NCI-H187 (cell line): ENCODE results near the gene LUZP2.
"Not testable (repeated sequence)": the region's sequence is repeated elsewhere in the genome, so short reads cannot be mapped to it uniquely, and the experiment has no call there.

Experiments used
- DNase-seq, 2 experiments: peaks; one replicate each; lab custom pipeline; 2025; lab: John Stamatoyannopoulos, UW

Gene LUZP2

GRCh38 chr11:24820541-24820940, 323.7 kb downstream of the LUZP2 start:
- no peak for DNase-seq

DNA sequence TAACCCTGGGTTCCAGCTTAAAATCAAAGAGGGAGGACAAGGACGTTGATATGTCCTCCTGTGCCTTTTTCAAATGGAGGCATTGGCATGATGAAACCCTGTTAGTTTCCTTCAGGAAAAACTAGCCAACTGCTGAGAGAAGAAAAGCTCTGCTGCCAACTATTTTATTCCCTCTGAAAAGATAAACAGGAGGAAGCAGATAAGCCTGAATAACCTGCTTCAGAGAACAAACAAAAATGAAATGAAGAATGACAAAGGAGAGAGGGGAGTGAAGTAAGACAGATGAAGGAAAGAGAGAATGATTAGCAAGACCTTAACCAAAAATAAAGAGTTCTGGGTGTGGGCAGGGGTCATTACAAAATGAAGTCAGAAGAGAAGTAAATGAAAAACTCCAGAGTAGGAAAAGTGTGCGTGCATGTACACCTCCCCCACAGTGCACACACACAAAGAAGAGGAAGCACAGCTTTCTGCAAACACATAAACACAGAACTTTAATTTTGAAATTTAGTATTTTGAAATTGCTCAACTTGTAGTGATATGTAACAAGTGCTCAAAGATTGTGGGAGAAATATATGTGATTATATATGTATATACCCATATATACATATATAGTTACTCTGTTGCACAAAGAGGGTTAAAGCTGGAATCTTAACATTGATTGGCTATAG, 332.2 kb downstream of the LUZP2 start:
- DNase-seq, result no peak

DNA sequence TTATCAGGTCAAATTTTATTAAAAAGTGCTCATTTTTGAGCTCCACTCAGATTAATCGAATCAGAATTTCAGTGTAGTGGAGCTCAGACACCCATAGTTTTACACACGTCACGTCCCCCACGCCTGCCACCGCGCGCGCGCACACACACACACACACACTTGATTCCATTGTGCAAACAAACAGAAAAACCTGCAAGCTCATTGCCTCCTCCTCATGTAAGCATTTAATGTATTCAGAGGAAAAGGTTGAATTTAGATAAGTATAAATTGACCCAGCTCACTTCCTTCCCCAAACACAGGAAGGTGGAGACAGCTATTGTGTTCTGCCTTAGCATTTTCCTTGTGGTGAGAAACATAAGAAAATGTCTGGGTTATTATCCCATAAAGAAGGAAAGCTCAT, 336.7 kb downstream of the LUZP2 start:
- no peak for DNase-seq

DNA sequence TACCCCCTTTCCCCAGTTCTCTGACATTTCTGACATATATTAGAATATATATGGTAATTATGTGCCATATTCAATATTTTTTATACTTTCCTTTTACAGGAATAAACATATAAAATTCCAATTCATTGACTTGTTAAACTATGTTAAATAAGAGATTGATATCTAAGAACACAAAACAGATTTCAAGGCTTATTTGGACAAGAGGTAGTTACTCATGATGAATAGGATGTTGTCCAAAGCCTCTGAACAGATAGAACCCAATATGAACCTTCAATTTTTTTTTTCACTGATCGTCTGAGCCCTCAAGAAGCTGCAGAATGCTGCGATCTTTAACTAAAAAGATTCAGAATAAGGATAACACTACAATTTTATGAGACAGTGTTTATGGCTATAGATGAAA, 340.3 kb downstream of the LUZP2 start:
- no peak for DNase-seq

DNA sequence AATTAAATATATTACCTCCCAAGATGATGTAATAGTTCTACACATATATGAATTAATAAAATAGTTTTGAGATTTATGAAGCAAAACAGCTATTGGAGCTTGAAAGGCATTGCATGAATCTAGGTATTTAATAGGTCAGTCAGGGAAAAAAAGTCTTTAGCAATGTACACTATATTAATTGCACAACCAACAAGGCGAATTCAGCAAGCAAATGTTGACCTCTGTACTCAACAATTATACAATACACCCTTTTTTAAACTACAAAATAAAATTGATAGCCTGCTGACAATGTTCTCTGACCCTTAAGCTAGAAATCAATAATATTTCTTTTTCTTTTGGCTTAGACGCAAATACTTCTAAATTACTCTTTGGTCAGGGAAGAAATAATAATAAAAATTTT, 345.5 kb downstream of the LUZP2 start:
- DNase-seq, result no peak

DNA sequence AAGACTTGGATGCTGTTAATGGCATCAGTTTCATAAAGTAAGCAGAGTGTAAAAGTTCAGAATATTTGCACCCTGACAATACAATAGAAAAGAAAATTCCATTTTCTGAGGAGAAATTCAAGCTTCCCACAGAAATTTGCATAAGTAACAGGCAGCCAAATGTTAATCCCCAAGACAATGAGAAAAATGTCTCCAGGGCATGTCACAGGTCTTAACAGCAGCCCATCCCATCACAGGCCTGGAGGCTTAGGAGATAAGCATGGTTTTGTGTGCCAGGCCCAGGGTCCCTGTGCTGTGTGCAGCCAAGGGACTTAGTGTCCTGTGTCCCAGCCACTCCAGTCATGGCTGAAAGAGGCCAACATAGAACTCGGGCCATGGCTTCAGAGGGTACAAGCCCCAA, 347.6 kb downstream of the LUZP2 start:
- DNase-seq, result no peak

DNA sequence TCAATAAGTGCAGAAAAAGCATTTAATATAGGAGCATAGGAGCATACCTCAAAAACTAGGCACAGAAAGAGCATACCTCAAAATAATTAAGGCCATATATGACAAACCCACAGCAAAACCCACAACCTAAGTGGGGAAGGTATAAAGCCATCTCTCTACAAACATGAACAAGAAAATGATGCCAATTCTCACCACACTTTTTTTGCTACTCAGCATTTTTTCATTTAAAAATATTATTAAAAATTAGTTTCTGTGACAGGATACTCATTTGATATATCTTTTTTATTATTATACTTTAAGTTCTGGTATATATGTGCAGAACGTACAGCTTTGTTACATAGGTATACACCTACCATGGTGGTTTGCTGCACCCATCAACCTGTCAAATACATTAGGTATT, 352.0 kb downstream of the LUZP2 start:
- no peak for DNase-seq

DNA sequence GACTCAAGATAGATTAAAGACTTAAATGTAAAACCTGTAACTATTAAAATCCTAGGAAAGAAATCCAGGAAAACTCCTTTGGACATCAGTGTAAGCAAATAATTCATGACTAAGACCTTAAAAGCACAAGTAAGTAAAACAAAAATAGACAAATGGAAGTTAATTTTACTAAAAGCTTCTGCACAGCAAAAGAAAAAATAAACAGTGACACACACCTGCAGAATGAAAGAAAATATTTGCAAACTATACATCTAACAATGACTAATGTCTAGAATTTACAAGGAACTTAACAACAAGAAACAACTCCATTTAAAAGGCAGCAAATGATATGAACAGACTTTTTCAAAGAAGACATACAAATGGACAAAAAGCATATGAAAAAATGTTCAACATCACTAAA, 359.1 kb downstream of the LUZP2 start:
- no peak for DNase-seq

DNA sequence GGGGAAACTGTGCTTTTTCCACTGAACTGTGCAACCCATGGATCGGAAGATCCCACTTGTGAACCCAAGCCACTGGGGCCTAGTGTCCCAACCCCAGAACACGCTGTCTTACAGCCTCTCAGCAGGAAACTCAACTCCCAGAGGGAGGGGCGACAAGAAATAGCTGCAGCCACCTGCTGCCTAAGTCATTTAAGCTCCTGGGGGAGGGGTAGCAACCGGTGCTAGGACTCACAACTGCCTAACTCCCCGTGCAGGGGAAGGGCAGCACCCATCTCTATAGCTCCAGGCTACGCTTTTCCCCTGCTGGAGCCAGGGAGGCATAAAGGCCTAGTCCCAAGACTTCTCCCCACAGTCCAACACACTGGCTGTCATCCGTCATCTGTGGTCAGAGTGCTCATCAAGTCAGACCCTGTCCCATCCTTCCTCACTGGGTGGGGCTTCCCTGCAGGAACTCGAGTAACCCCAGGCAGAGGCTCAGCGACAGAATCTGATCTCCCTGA, 363.0 kb downstream of the LUZP2 start:
- no peak for DNase-seq

GRCh38 chr11:24861440-24861839, 364.6 kb downstream of the LUZP2 start:
- DNase-seq, result no peak

GRCh38 chr11:24866743-24867142, 369.9 kb downstream of the LUZP2 start:
- no peak for DNase-seq

DNA sequence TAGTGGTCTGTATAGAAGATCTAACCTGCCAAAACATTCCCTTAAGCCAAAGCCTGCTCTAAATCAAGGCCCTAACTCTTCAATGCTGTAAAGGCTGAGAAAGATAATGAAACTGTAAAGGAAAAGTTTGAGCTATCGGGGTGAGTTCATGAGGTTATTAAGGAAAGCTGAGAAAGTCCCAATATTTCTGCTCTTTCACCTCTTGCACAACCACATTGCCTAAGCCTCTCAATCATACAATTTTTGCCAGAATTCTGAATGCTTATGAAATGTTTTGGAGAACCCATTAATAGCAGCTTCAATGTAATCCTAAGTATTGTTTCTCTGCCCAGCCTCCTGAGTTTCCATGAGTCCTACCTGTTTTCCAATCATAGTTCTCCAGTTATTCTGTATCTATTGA, 373.2 kb downstream of the LUZP2 start:
- no peak for DNase-seq

- DNase-seq, result no peak
These were observed 375.3 kb downstream of the LUZP2 start for GRCh38 chr11:24872186-24872585.

DNA sequence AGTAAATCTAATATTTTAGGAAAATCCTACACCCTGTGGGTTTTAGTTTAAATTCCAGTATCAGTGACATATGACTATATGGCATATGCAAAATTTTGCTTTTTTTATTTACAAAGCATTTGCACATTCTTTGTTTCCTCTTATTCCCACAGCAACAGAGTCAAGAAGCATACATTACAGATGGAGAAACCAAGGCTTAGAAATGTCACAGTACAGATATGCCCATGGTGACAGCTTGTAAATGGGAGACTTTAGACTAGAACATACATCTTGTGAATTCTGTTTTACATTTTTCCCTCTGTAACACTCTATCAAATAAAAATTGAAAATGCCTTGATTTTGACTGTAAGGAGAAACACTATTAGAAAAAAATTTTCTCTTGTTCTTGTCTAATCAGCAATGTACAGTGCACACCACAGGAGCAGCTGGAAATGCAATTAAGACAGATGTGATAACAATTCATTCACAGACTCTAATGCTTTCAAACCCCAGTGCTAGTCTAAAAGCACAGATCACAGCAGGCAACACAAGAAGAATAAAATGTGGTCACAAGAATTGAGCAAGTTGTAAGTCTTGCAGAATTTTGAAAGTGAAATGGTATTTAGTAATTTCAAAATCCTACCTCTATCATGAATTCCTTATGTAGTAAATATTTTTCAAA, 375.9 kb downstream of the LUZP2 start:
- DNase-seq, result no peak

- DNase-seq, result no peak
These were observed 384.1 kb downstream of the LUZP2 start for GRCh38 chr11:24880962-24881361.

DNA sequence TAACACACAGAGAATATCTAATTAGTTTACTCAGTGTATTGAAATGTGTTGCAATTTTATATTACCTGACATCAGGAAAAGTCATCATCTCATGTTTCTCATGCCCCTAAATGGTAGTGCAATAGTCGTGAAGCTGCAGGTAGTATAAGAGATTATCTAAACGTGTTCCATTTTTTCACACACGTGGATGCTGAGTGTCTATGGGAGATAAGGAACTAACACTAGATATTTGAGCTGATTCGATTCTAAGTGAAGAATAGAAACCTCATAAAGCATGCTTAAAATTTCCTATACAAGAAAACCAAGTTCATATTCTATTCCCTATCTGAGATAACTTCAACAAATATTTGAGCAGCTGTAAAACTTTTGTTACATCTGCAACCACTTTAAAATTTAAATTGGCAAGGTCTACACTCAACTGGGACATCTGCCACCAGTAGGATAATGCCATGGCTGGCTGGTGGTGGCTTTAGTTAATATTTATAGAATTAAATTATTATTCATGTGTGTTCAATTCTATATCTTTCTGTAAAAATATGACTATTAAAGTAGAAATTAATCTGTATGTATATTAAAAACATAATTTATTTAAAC, 388.8 kb downstream of the LUZP2 start:
- DNase-seq, result no peak

GRCh38 chr11:24886880-24887619, 390.2 kb downstream of the LUZP2 start:
- no peak for DNase-seq

DNA sequence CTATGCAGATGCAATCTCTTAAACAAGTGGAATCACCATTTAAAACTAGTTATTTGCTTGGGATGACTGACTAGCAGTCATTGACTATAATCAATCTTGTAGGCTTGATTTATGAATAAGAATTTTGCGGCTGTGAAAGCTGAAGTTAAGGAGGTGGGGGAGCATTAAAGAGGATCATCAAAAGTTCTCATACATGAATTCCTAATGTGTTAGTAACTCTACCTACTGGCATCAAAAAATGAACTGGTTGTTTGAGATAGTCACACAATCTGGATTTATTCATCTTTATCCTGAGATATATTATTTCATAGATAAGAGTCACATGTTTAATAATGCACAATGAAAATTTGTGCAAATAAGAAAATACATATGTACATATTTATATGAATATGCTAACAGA, 393.6 kb downstream of the LUZP2 start:
- no peak for DNase-seq

DNA sequence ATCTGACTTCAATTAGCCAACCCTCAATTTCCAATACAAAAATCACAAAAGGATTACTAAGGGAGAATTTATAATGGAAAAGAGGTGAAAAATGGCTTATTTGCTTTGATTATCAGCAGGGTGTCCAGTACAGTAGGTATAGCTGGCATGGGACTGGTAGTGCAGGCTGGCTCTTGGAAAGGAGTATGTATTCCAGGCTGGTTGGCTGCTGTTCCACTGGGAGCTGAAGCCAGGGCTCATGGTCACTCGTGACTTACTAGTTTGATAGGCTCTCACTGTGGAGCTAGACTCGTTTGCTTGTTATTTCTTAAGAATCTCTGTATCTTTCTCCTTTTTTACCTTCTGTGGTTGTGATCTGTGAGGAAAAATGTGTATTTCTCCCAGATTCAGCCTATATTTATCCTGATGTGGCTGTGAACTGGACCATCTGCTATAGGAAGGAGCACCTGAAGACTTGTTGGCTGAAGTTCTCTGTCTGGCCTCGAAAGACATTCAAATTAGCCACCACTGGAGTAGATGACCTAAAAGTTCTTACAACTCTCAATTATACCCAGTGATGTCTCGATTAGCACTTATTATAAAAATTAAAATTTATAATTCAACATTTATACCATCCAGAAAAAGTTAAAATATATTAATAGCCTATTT, 395.1 kb downstream of the LUZP2 start:
- DNase-seq, result not testable (repeated sequence)

DNA sequence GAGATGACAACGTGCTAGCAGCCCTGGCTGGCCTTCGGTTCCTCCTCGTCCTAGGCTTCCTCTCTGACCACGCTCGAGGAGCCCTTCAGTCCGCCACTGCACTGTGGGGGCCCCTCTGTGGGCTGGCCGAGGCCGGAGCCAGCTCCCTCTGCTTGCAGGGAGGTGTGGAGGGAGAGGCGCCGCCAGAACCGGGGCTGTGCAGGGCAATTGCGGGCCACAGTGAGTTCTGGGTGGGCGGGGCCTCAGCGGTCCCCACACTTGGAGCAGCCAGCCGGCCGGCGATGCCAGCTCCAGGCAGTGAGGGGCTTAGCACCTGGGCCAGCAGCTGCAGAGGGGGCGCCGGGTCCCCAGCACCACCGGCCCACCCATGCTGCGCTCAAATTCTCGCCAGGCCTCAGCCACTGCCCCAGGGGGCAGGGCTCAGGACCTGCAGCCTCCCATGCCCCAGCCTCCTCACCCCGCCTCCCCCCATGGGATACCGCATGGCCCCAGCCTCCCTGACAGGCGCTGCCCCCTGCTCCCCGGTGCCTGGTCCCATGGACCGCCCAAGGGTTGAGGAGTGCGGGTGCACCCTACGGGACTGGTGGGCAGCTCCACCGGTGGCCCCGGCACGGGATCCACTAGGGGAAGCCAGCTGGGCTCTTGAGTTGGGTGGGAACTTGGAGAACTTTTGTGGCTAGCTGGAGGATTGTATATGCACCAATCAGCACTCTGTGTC, 399.4 kb downstream of the LUZP2 start:
- no peak for DNase-seq

DNA sequence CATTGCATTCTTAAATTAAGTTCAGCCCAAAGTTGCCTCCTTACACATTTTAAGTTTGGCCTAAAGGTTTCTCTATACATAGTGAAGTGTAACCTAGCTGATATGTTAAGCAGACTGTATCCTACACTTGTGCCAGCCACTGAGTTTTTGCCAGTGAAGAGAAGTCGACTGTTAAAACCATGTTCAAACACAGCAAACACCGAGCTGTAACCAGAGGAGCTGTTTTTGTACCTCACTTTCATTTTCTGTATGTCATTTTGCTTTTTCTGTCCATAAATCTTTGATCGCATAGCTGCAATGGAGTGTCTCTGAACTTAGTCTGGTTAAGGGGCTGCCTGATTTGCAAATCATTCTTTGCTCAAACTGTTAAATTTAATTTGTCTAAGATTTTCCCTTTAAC, 403.7 kb downstream of the LUZP2 start:
- no peak for DNase-seq
